Muscle layer of duodenum (tissue), 2 donors: ENCODE data around the gene AOX1.

ENCODE experiments used
- H3K27ac ChIP-seq: one replicate; pipeline ENCODE4 v1.7.0; 2013; ENCODE audit warnings: mild to moderate bottlenecking, low read length
- H3K27me3 ChIP-seq: one replicate; pipeline ENCODE4 v1.7.0; 2013; ENCODE audit warnings: low read depth, mild to moderate bottlenecking, control low read depth, low read length
- H3K36me3 ChIP-seq, 2 donors: one replicate each; pipeline ENCODE4 v1.7.0; 2013; ENCODE audit warnings: low read length in 2 of 2, control low read depth in 1 of 2, mild to moderate bottlenecking in 1 of 2; ENCODE audit not compliant: insufficient read depth in 2 of 2, control insufficient read depth in 1 of 2
- H3K4me1 ChIP-seq, 2 donors: one replicate each; pipeline ENCODE4 v1.7.0; 2013; ENCODE audit warnings: low read length in 2 of 2, mild to moderate bottlenecking in 2 of 2, control low read depth in 1 of 2, moderate library complexity in 1 of 2; ENCODE audit not compliant: insufficient read depth in 2 of 2, control insufficient read depth in 1 of 2
- H3K4me3 ChIP-seq, 2 donors: one replicate each; pipeline ENCODE4 v1.7.0; 2013; ENCODE audit warnings: low read length in 2 of 2, low read depth in 1 of 2, mild to moderate bottlenecking in 1 of 2
- H3K9me3 ChIP-seq, 2 donors: one replicate each; pipeline ENCODE4 v1.7.0; 2013; ENCODE audit warnings: low read length in 2 of 2, control low read depth in 1 of 2, mild to moderate bottlenecking in 1 of 2; ENCODE audit not compliant: control insufficient read depth in 1 of 2
- donor health status: healthy.

Gene AOX1

DNA sequence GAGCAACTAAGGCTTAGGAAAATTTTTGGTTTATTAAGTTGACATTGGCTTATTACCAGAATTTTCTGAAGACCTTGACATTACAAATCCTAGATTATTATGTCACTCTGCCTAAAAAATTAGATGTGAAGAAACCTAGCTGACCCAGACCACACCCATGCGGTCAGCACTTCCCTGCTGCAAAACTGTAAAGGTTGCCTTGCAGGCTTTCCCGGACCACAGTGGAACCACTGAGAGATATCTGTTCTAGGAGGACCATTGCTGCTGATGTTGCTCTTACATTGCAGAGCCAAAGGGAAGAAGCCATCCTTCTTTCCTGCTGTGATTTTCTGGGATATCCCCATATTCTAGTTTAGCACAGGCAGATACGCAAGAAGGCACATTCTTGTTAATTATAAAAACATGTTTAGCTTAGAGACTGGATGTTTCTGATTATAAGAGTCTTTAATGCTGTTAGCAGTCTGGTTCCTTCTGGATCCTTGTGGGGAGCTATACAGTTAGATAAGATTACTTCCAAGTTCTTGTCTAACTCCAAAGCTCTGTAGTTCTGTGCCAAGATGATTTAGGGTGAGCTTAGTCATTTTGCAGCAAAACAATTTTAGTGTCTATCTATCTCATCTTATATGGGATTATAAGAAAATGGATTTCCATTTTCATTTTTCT, 70.2 kb downstream of the AOX1 start:
- Histone ChIP-seq H3K4me3 (no peak overlapping the region), H3K36me3 (peaks cover 0 to 2% of the 10 kb centered on the region in 2 donors), H3K4me1 (no peaks in the 10 kb centered on the region)

DNA sequence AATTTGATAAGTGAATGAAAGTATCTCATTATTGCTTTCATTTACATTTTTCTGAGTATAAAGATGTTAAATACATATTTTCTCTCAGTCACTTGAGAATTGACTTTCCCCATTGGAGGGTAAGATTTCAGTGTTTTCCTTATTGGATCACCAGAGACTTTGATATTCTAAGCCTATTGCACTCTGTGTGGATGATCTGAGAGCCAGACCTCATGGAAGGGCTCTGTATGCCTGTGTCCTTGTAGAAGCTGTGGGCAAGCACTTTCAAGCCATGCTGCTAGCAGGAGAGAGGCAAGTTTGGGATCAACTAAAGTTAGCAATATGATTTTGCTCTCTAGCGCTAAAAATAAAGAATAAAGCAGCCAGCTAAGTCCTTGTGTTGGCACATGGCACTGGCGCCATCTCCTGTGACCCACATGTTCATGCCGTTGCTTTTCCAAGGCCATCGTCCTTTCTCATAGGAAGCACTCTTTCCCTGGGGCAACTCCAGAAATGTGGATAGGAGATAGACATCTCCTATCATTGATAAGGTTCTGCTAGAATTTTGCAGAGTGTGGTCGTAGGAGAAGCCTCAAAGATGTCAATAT, 72.6 kb downstream of the AOX1 start:
- no peaks in the 10 kb centered on the region for H3K36me3 ChIP-seq
- no peaks in the 10 kb centered on the region for H3K9me3 ChIP-seq
- H3K27me3 ChIP-seq, result no peaks in the 10 kb centered on the region
- no peaks in the 10 kb centered on the region for H3K4me1 ChIP-seq
- H3K4me3 ChIP-seq, result no peak overlapping the region
- H3K27ac ChIP-seq, result no peak overlapping the region

More for the DNA sequence above, 70.2 kb downstream of the AOX1 start:
- no peak overlapping the region for H3K27ac ChIP-seq
- no peaks in the 10 kb centered on the region for H3K9me3 ChIP-seq
- no peaks in the 10 kb centered on the region for H3K27me3 ChIP-seq

DNA sequence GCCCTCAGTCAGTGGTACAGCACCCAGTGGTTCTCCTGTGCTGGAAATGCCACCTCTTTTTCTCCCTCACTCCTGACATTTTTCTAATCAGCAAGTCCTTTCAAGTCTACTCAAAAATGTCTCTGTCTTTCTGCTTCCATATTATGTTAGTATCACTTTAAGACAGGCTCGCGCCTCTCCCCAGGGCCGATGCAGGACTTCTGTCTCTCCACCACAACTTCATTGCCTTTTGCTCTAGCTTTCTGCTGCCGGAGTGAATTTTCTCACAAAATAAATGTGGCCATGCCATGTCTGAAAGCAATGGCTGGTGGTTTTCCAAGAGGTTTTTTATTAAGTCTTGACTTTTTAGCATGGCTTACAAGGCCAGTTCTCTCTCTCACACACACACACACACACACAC, 73.6 kb downstream of the AOX1 start:
- no peaks in the 10 kb centered on the region for H3K9me3 ChIP-seq
- no peaks in the 10 kb centered on the region for H3K36me3 ChIP-seq
- no peaks in the 10 kb centered on the region for H3K27me3 ChIP-seq
- no peak overlapping the region for H3K27ac ChIP-seq
- H3K4me1 ChIP-seq, result no peaks in the 10 kb centered on the region
- H3K4me3 ChIP-seq, result no peak overlapping the region

DNA sequence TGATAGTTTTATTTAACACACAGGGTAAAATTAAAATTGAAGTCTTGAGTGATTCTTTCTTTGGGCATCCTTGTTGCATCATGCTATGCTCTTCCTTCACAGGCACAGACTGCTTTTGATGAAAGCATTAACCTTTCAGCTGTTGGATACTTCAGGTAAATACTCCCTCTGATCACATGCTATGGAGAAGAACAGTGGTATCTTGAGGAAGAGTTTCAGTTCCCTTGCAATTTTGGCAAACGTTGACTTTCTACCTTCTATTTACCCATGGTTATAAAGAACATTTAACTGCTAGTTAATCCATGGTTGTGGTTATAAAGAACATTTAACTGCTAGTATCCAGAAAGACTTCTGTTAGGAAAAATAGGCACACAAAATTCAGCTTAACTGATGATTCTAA, 75.7 kb downstream of the AOX1 start:
- no peaks in the 10 kb centered on the region for H3K27me3 ChIP-seq
- no peak overlapping the region for H3K27ac ChIP-seq
- H3K4me1 ChIP-seq, result no peaks in the 10 kb centered on the region
- H3K4me3 ChIP-seq, result no peak overlapping the region
- peaks cover 0 to 3% of the 10 kb centered on the region in 2 donors for H3K36me3 ChIP-seq
- no peaks in the 10 kb centered on the region for H3K9me3 ChIP-seq

DNA sequence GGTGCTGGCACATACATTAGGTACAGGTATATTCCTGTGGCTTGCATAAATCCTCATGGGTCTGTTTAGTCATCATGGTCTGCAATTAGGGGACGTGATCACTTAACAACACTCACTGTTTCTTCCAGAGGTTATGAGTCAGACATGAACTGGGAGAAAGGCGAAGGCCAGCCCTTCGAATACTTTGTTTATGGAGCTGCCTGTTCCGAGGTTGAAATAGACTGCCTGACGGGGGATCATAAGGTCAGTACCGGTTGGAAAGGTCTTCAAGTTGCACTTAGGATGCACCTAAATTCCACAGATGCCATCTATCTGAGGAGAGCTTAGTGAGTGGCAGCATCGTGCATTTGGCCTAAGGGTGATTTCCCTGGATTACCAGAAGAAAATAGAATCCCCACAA, 76.9 kb downstream of the AOX1 start:
- no peak overlapping the region for H3K27ac ChIP-seq

DNA sequence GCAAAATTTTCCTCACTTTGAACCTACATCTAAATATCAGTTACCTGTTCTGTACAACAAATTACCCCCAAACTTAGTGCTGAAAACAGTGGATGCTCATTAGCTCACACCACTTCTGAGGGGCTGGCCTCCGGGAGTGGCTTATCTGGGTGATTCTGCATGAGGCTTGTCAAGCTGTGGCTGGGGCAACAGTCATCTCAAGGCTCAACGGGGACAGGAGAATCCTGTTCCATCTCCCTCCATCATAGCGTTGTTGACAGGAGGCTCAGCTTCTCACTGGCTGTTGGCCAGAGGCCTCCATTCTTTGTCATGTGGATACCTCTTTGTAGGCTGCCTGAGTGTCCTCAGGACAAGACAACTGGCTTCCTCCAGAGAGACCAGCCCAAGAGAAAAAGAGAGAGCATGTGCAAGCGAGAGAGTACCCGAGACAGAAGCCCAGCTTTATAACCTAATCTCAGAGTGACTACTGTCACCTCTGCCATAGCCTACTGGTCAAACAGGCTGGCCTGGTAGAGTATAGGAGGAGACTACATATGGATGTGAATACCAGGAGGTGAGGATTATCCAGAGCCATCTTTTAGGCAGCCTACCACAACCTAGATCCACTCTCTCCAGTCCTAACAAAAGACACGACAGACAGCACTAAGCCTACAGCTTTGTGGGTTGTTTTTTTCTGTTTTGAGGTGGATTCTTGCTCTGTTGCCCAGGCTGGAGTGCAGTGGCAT, 79.1 kb downstream of the AOX1 start:
- Histone ChIP-seq H3K27me3 (no peaks in the 10 kb centered on the region), H3K4me1 (no peaks in the 10 kb centered on the region), H3K9me3 (no peaks in the 10 kb centered on the region), H3K4me3 (no peak overlapping the region), H3K36me3 (peaks cover 0 to 3% of the 10 kb centered on the region in 2 donors), H3K27ac (no peak overlapping the region)

More for the DNA sequence above, 76.9 kb downstream of the AOX1 start:
- peaks cover 0 to 3% of the 10 kb centered on the region in 2 donors for H3K36me3 ChIP-seq
- no peaks in the 10 kb centered on the region for H3K27me3 ChIP-seq
- no peaks in the 10 kb centered on the region for H3K9me3 ChIP-seq
- no peak overlapping the region for H3K4me3 ChIP-seq
- H3K4me1 ChIP-seq, result no peaks in the 10 kb centered on the region

DNA sequence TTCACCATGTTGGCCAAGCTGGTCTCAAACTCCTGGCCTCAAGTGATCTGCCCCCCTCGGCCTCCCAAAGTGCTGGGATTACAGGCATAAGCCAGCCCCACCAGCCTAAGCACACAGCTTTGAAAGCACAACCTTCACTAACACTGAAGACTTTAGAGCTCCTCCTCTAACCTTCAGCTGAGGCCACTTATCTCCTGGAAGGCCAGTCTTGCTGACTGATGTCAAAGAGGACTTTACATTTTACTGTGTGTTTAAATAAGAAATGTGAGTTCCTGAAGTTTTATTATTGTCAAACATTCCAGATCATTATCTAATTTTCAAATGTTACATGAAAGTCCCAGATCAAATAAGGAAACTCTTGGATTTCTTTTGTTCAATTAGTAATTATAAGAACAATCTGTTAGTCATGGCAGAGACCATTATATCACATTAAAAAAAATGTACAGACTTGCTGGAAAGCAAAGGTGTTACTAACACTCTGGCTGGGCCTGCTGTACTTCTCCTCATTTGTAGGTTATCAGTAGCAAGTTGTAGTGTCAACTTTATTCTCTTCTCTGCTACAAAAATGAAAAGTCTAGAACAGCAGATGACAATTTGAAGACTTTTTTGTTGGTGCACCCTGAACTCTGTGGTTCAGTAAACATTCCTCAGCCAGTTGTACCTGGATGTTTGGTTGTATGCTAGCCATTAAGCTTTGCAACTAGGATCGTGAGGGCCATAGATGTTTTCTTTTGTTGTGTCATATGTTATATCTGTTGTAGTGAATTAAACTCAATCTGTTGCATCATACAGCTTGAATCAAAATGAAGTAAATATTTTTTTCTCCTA, 80.0 kb downstream of the AOX1 start:
- peaks cover 0 to 3% of the 10 kb centered on the region in 2 donors for H3K36me3 ChIP-seq
- no peaks in the 10 kb centered on the region for H3K27me3 ChIP-seq
- H3K9me3 ChIP-seq, result no peaks in the 10 kb centered on the region
- no peak overlapping the region for H3K27ac ChIP-seq
- H3K4me3 ChIP-seq, result no peak overlapping the region
- H3K4me1 ChIP-seq, result no peaks in the 10 kb centered on the region

DNA sequence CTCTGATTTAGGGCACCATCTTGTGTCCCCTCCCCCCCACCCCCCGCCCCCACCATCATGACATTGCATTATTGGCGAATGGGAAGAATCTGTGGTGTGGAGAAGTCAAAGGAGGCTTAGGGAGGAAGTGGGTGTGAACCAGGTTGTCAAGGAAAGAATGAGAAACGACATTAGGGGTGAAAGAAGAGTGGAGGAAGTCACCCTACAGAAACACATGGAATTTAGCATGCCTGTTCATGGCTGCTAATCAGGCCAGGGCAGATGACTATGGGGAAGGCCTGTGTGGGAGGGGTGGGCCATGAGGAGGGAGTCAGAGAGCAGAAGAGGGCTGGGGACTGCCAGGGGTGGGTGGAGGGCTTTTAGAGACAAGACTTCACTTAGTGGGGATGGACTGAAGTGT, 81.6 kb downstream of the AOX1 start:
- Histone ChIP-seq H3K4me3 (no peak overlapping the region), H3K9me3 (no peaks in the 10 kb centered on the region), H3K4me1 (no peaks in the 10 kb centered on the region), H3K27me3 (no peaks in the 10 kb centered on the region), H3K36me3 (peaks cover 0 to 3% of the 10 kb centered on the region in 2 donors), H3K27ac (no peak overlapping the region)

DNA sequence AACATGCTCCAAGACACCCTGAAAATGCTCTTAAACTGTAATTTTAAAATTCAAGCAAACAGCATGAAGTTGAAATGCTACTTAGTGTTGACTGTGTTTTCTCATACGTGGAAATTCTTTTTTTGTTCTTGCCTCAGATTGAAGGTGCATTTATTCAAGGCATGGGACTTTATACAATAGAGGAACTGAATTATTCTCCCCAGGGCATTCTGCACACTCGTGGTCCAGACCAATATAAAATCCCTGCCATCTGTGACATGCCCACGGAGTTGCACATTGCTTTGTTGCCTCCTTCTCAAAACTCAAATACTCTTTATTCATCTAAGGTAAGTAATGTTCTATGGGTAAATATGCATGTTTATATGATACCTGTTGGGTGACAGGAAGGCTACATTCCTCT, 82.7 kb downstream of the AOX1 start:
- Histone ChIP-seq H3K4me1 (no peaks in the 10 kb centered on the region), H3K4me3 (no peak overlapping the region), H3K36me3 (peaks cover 0 to 3% of the 10 kb centered on the region in 2 donors), H3K9me3 (no peaks in the 10 kb centered on the region), H3K27me3 (no peaks in the 10 kb centered on the region), H3K27ac (no peak overlapping the region)

DNA sequence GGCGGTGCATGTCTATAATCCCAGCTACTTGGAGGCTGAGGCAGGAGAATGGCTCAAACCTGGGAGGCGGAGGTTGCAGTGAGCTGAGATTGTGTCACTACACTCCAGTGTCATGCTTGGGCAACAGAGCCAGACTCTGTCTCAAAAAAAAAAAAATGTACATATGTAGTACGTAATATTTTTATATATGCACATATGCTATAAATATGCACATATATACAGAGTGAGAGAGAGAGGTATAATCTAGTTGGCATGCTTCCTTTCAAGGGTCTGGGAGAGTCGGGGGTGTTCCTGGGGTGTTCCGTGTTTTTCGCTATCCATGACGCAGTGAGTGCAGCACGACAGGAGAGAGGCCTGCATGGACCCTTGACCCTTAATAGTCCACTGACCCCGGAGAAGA, 83.5 kb downstream of the AOX1 start:
- Histone ChIP-seq H3K4me1 (no peaks in the 10 kb centered on the region), H3K27ac (no peak overlapping the region), H3K36me3 (peaks cover 0 to 3% of the 10 kb centered on the region in 2 donors), H3K9me3 (no peaks in the 10 kb centered on the region), H3K4me3 (no peak overlapping the region), H3K27me3 (no peaks in the 10 kb centered on the region)

DNA sequence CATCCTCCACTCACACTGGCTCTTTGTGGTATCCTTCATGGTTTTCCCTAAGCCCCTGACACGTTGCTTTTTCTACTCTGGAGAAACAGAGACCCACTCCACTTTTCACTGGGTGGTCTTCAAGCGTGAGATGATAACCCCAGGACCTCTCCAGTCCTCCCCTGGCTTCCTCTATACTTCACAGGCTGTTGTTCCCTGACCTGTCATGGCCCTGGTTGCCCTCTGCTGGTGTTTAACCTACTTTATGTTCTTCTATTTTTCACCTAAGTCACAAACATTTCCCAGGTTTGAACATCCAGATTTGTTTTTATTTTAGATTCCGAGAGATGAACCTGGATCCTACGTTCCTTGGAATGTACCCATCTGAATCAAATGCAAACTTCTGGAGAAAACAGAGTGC, 84.5 kb downstream of the AOX1 start:
- Histone ChIP-seq H3K9me3 (no peaks in the 10 kb centered on the region), H3K27me3 (no peaks in the 10 kb centered on the region), H3K4me3 (no peak overlapping the region), H3K4me1 (peaks cover 0 to 3% of the 10 kb centered on the region in 2 donors), H3K36me3 (no peaks in the 10 kb centered on the region), H3K27ac (no peak overlapping the region)
